Ishikawa (cell line): ENCODE measurements around the gene PPP1R13B.

Experiments used
- CEBPB ChIP-seq: IDR thresholded peaks from 2 replicates; pipeline ENCODE4 v1.6.1; 2012
- NFIC ChIP-seq: IDR thresholded peaks from 2 replicates; pipeline ENCODE4 v1.6.1; 2012
- YY1 ChIP-seq: IDR thresholded peaks from 2 replicates; pipeline ENCODE4 v1.6.1; 2012; ENCODE audit warnings: low read depth
- TF ChIP-seq, protein P1 (sequence below): IDR thresholded peaks from 2 replicates; pipeline ENCODE4 v1.6.1; 2012

DNA sequence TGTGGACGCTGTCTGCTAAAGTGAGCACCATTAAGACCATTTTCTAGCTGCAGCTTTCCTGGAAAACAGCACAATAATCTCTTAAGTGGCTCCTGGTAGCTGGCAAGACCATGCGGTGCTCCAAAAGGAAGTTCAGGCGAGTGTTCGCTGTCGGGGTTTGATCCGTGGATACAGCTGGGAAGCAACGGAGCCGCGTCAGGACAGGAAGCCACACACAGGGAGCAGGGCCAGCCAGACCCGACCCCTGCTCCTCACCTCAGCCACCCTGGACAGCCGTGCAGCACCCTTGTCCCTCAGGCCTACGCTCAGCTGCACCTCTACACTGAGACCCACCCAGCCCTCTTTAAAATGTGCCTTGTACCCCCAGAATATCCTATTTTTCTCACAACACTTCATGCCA, 112.4 kb downstream of the PPP1R13B start:
- TF ChIP-seq, protein P1, sequence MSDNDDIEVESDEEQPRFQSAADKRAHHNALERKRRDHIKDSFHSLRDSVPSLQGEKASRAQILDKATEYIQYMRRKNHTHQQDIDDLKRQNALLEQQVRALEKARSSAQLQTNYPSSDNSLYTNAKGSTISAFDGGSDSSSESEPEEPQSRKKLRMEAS: no peak
- no peak for TF ChIP-seq CEBPB
- TF ChIP-seq NFIC: no peak
- TF ChIP-seq YY1: no peak
